ENCODE measurements around the gene MRPL34. TPM values are rescaled to one million over a fixed set of nuclear protein-coding genes. Genes with fewer than 3 reads are reported as not detected.

MRPL34 gene
- total RNA-seq, 2 donors from 2014 or later: 58.1 to 62.2 TPM

DNA sequence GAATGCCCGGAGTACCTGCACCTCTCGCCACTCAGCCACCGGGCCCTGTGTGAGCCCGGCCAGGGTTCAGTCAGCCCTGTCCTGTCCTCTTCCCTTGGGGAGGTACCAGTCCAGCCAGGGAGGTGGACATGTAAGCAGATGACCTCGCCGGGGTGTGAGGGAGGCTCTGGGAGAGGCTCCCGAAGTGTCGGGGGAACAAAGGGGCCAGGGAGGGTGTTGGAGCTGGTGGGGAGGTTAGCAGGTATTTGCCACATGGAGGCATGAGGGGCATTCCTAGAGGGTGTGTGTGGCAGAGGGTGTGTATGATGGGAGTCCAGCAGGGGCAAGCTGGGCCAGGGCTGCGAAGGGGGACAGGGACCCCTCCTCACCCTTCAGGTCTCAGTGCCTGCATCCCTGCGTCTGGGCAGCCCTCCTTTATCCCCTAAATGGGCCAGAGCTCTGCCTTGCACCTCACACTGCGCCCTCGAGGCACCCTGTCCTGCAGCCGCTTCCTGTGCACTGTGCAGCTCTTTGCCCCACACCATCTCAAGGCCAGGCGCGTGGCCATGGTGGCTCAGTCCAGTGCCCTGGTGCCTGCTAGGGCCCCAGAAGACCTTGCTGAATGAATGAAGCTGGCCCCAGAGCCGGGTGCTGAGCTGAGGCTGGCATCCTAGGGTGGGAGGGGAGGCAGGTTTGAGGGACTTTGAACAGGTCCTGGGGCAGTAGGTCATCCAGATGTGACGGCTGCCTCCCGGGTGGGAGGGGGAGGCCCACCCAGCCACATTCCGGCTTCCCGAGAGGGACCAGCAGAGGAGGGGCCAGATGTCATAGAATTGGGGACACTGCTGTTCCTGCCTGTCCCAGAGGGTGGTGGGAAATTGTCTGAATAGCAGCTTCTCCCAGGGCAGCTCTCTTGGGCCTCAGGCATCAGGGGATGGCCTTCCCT, 6.8 kb downstream of the MRPL34 start:
- peak overlapping the region; percentile 6 for H3K9ac ChIP-seq (ENCODE audit: extremely low read depth, low read length, poor library complexity, severe bottlenecking)
- H3K27me3 ChIP-seq (ENCODE audit: control insufficient read depth, insufficient read depth, low read length, poor library complexity, severe bottlenecking): no peaks in the 10 kb centered on the region
- peaks cover 36% of the 10 kb centered on the region for H3K36me3 ChIP-seq (ENCODE audit: control insufficient read depth, insufficient read depth, low read length)
- Mint-ChIP-seq H3K27me3 (ENCODE audit: insufficient read depth) (no peaks in the 10 kb centered on the region), H3K4me1 (peaks cover 13% of the 10 kb centered on the region), H3K4me3 (no peak overlapping the region), H3K9me3 (no peaks in the 10 kb centered on the region), H3K36me3 (ENCODE audit: low read depth) (peaks cover 27% of the 10 kb centered on the region), H3K27ac (peak overlapping the region; percentile 89)
- TF ChIP-seq CTCF (conservative IDR thresholded peaks at IDR 0.05): no peak
- no peak overlapping the region for H3K27ac ChIP-seq (ENCODE audit: low read depth, low read length)
- H3K9me3 ChIP-seq (ENCODE audit: control insufficient read depth, low read length): no peaks in the 10 kb centered on the region
- peaks cover 6% of the 10 kb centered on the region for H3K4me1 ChIP-seq (ENCODE audit: control insufficient read depth, insufficient read depth, low read length)
- DNase-seq: no peak
- WGBS, 2 experiments (ENCODE audit: insufficient coverage in 1 of 2, insufficient read length in 1 of 2): 93% methylated on average over 5 to 20 of the region's 20 CpGs
- H3K4me3 ChIP-seq (ENCODE audit: low read length): no peak overlapping the region

DNA sequence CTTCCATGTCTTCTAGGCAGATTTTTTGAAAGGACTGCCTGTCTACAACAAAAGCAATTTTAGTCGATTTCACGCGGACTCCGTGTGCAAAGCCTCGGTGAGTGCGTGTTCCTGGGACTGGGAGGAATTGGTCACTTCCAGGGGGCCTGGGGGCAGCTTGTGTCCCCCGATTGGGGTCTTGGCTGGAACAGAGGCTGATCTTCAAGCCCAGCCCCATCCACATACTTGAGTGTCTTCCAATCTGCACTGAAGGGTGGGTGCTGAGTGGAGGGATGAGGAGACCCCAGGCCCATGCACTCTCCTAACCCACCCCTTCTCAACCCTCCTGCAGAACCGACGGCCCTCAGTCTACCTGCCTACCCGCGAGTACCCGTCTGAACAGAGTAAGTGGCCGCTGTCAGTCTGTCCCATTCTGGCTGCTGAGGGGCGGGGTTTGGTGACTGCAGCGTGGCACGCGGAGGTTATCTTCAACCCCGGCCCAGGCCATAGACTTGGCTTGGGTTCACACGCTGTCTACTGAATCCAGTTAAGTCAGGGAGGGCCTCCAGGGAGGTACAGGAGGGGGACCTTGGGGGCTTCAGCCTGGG, 8.4 kb downstream of the MRPL34 start:
- H3K9ac ChIP-seq (ENCODE audit: extremely low read depth, low read length, poor library complexity, severe bottlenecking): no peak overlapping the region
- Mint-ChIP-seq H3K9me3 (no peaks in the 10 kb centered on the region), H3K4me1 (peaks cover 7% of the 10 kb centered on the region), H3K4me3 (no peak overlapping the region), H3K27ac (no peak overlapping the region), H3K36me3 (ENCODE audit: low read depth) (peaks cover 31% of the 10 kb centered on the region), H3K27me3 (ENCODE audit: insufficient read depth) (no peaks in the 10 kb centered on the region)
- H3K4me1 ChIP-seq (ENCODE audit: control insufficient read depth, insufficient read depth, low read length): peaks cover 6% of the 10 kb centered on the region
- WGBS, 2 experiments (ENCODE audit: insufficient coverage in 1 of 2, insufficient read length in 1 of 2): 90 to 96% methylated on average over 10 to 19 of the region's 19 CpGs
- no peak overlapping the region for H3K27ac ChIP-seq (ENCODE audit: low read depth, low read length)
- no peaks in the 10 kb centered on the region for H3K9me3 ChIP-seq (ENCODE audit: control insufficient read depth, low read length)
- DNase-seq: no peak
- H3K27me3 ChIP-seq (ENCODE audit: control insufficient read depth, insufficient read depth, low read length, poor library complexity, severe bottlenecking): no peaks in the 10 kb centered on the region
- H3K4me3 ChIP-seq (ENCODE audit: low read length): no peak overlapping the region
- peaks cover 36% of the 10 kb centered on the region for H3K36me3 ChIP-seq (ENCODE audit: control insufficient read depth, insufficient read depth, low read length)
- TF ChIP-seq CTCF (conservative IDR thresholded peaks at IDR 0.05): no peak

DNA sequence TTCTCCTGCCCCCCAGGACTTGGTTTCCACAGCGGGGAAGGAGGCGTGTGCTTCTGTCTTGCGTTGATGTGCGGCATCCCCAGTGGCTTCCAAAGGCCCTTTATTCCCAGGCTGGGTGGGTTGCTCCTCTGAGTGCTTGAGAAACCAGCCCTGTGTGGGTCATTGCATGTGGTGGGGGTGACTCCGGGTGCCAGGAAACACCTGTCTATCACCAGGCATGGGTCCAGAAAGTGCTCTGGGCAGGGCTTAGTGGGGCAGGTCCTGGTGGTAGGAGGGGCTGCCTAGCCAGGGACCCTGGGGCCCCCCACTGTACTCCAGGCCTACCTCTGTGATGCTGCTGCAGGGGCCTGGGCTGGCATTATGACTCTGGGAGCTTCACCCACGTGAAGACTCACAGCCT, 13.3 kb downstream of the MRPL34 start:
- H3K27me3 Mint-ChIP-seq (ENCODE audit: insufficient read depth): no peaks in the 10 kb centered on the region
- no peak for DNase-seq
- H3K9me3 Mint-ChIP-seq: no peaks in the 10 kb centered on the region
- no peaks in the 10 kb centered on the region for H3K4me1 ChIP-seq (ENCODE audit: control insufficient read depth, insufficient read depth, low read length)
- no peak overlapping the region for H3K27ac Mint-ChIP-seq
- no peaks in the 10 kb centered on the region for H3K9me3 ChIP-seq (ENCODE audit: control insufficient read depth, low read length)
- H3K4me3 ChIP-seq (ENCODE audit: low read length): no peak overlapping the region
- H3K27ac ChIP-seq (ENCODE audit: low read depth, low read length): no peak overlapping the region
- H3K36me3 ChIP-seq (ENCODE audit: control insufficient read depth, insufficient read depth, low read length): peaks cover 29% of the 10 kb centered on the region
- no peak overlapping the region for H3K4me3 Mint-ChIP-seq
- H3K27me3 ChIP-seq (ENCODE audit: control insufficient read depth, insufficient read depth, low read length, poor library complexity, severe bottlenecking): no peaks in the 10 kb centered on the region
- WGBS, 2 experiments (ENCODE audit: insufficient coverage in 1 of 2, insufficient read length in 1 of 2): 92 to 93% methylated on average over 3 to 6 of the region's 6 CpGs
- no peak overlapping the region for H3K9ac ChIP-seq (ENCODE audit: extremely low read depth, low read length, poor library complexity, severe bottlenecking)
- no peak for TF ChIP-seq CTCF (conservative IDR thresholded peaks at IDR 0.05)
- no peaks in the 10 kb centered on the region for H3K4me1 Mint-ChIP-seq
- peaks cover 47% of the 10 kb centered on the region for H3K36me3 Mint-ChIP-seq (ENCODE audit: low read depth)

Measured in endodermal cell (in vitro differentiated cells).